CD14-positive monocyte (primary cell): ENCODE results near the gene VCAM1. TPM values are rescaled to one million over a fixed set of nuclear protein-coding genes. Genes with fewer than 3 reads are reported as not detected.

Experiments used
- DNase-seq, 3 donors: peaks; one replicate each; pipeline ENCODE4 v3.0.0-alpha.2; 2011 to 2022
- H2AFZ ChIP-seq: 2 replicates; pipeline ENCODE4 v1.6.0; 2012; ENCODE audit warnings: mild to moderate bottlenecking, low read depth, low read length, inconsistent platforms; ENCODE audit not compliant: insufficient read depth, poor library complexity, severe bottlenecking
- H3K27ac ChIP-seq, 2 donors: 1 replicate in 1 of 2; 2 replicates in 1 of 2; pipeline ENCODE4 v1.5.1; 2012 to 2013; ENCODE audit warnings: low read length in 2 of 2, control low read depth in 1 of 2, inconsistent platforms in 1 of 2, low read depth in 1 of 2, mild to moderate bottlenecking in 1 of 2
- H3K27me3 ChIP-seq, 2 donors: one replicate each; pipeline versions ENCODE4 v1.6.0 to v1.6.1; 2011 to 2013; ENCODE audit warnings: low read length in 2 of 2; ENCODE audit not compliant: control insufficient read depth in 2 of 2, insufficient read depth in 2 of 2
- H3K36me3 ChIP-seq, 2 donors: replicated peaks in 1 of 2; 1 replicate in 1 of 2; 2 replicates in 1 of 2; pipeline versions ENCODE4 v1.5.1 to v1.6.1; 2012 to 2013; ENCODE audit warnings: low read length in 2 of 2, control low read depth in 1 of 2, inconsistent platforms in 1 of 2, mild to moderate bottlenecking in 1 of 2; ENCODE audit not compliant: insufficient read depth in 2 of 2, control insufficient read depth in 1 of 2
- H3K4me1 ChIP-seq, 2 donors: 1 replicate in 1 of 2; 2 replicates in 1 of 2; pipeline versions ENCODE4 v1.5.1 to v1.6.1; 2012 to 2013; ENCODE audit warnings: low read length in 2 of 2, control low read depth in 1 of 2, inconsistent platforms in 1 of 2, mild to moderate bottlenecking in 1 of 2, moderate library complexity in 1 of 2; ENCODE audit not compliant: insufficient read depth in 2 of 2, control insufficient read depth in 1 of 2
- H3K4me2 ChIP-seq: replicated peaks from 2 replicates; pipeline ENCODE3; 2012; ENCODE audit warnings: low read length, moderate library complexity, mild to moderate bottlenecking; ENCODE audit not compliant: poor library complexity, severe bottlenecking; ENCODE audit errors: extremely low read depth
- H3K4me3 ChIP-seq, 3 experiments: fragments of 200-600 bp in 1 of 3; sonication (generic) in 1 of 3; replicated peaks in 1 of 3; 1 replicate in 2 of 3; 2 replicates in 1 of 3; pipeline ENCODE4 v1.5.1; 2011 to 2013; ENCODE audit warnings: low read length in 3 of 3, mild to moderate bottlenecking in 3 of 3, control low read depth in 2 of 3, low read depth in 2 of 3, inconsistent platforms in 1 of 3, moderate library complexity in 1 of 3
- H3K79me2 ChIP-seq: 2 replicates; pipeline ENCODE4 v1.6.0; 2012; ENCODE audit warnings: mild to moderate bottlenecking, control low read depth, inconsistent platforms, low read length, moderate library complexity; ENCODE audit not compliant: insufficient read depth
- H3K9ac ChIP-seq: 2 replicates; pipeline ENCODE4 v1.6.0; 2017; ENCODE audit warnings: low read length, mild to moderate bottlenecking; ENCODE audit not compliant: insufficient read depth, poor library complexity, severe bottlenecking
- H3K9me3 ChIP-seq, 2 donors: replicated peaks in 1 of 2; 1 replicate in 1 of 2; 2 replicates in 1 of 2; pipeline versions ENCODE4 v1.5.1 to v1.6.1; 2012 to 2013; ENCODE audit warnings: low read length in 2 of 2, control low read depth in 1 of 2; ENCODE audit not compliant: control insufficient read depth in 1 of 2, insufficient read depth in 1 of 2
- H4K20me1 ChIP-seq: 2 replicates; pipeline ENCODE4 v1.6.0; 2012; ENCODE audit warnings: mild to moderate bottlenecking, low read length, control low read depth, moderate library complexity; ENCODE audit not compliant: insufficient read depth
- H3K27ac Mint-ChIP-seq, 7 donors: one replicate each; pipeline ENCODE4 v1.8.0; 2020; ENCODE audit warnings: mild to moderate bottlenecking in 7 of 7, mixed read lengths in 7 of 7, moderate library complexity in 6 of 7, inconsistent platforms in 2 of 7
- H3K27me3 Mint-ChIP-seq, 3 donors: one replicate each; pipeline ENCODE4 v1.8.0; 2021 to 2022; ENCODE audit warnings: low read depth in 3 of 3, mild to moderate bottlenecking in 3 of 3, mixed read lengths in 3 of 3, moderate library complexity in 3 of 3, inconsistent platforms in 1 of 3
- H3K36me3 Mint-ChIP-seq, 2 donors: one replicate each; pipeline ENCODE4 v1.8.0; 2020; ENCODE audit warnings: mixed read lengths in 2 of 2, inconsistent platforms in 1 of 2, mild to moderate bottlenecking in 1 of 2
- H3K4me1 Mint-ChIP-seq: one replicate; pipeline ENCODE4 v1.8.0; 2020; ENCODE audit warnings: mild to moderate bottlenecking, mixed read lengths
- H3K4me3 Mint-ChIP-seq, 2 donors: one replicate each; pipeline ENCODE4 v1.8.0; 2020; ENCODE audit warnings: mild to moderate bottlenecking in 2 of 2, mixed read lengths in 2 of 2, moderate library complexity in 1 of 2
- H3K9me3 Mint-ChIP-seq, 7 donors: one replicate each; pipeline ENCODE4 v1.8.0; 2020 to 2022; ENCODE audit warnings: mixed read lengths in 7 of 7, mild to moderate bottlenecking in 6 of 7, moderate library complexity in 6 of 7, inconsistent platforms in 2 of 7
- CTCF ChIP-seq: fragments of 200-600 bp; IDR thresholded peaks from one replicate; pipeline ENCODE4 v1.8.0; 2022; ENCODE audit warnings: antibody characterized with exemption, mild to moderate bottlenecking
- WGBS: methylation state at CpG from one replicate; pipeline ENCODE4 v1.1.5; 2013; ENCODE audit warnings: missing lambda C conversion rate; ENCODE audit not compliant: insufficient coverage; 5-methylcytosine and 5-hydroxymethylcytosine counted together
- intact Hi-C, 2 donors: fragments of 100-400 bp; cut with micrococcal nuclease; formaldehyde crosslinking; loops; one replicate each; pipeline versions ENCODE4 v1.15.0 to v1.15.1; 2023
- polyA plus RNA-seq, 3 donors: library from polyadenylated mRNA; depleted of rRNA in 1 of 3; unstranded in 2 of 3; stranded (reverse) in 1 of 3; fragments of 300-500 nt in 2 of 3; fragments of >200 nt in 1 of 3; fragmentation: Illumina TruSeq in 2 of 3; gene quantifications; 1 replicate in 2 of 3; 2 replicates in 1 of 3; pipeline ENCODE4 v1.2.3, GENCODE V29; 2012 to 2021

VCAM1 gene
- polyA plus RNA-seq, 3 donors = not detected

- H3K9me3 ChIP-seq = no peaks in the 10 kb centered on the region
- peaks cover 0 to 2% (median 1%) of the 10 kb centered on the region in 3 donors for H3K27me3 Mint-ChIP-seq
- no peak overlapping the region for H3K27ac Mint-ChIP-seq
- H3K4me1 Mint-ChIP-seq = no peaks in the 10 kb centered on the region
- H4K20me1 ChIP-seq = no peaks in the 10 kb centered on the region
- intact Hi-C loops = no loop called here
- H3K27ac ChIP-seq = no peak overlapping the region
- no peaks in the 10 kb centered on the region for H3K4me1 ChIP-seq
- H3K4me2 ChIP-seq = no peak overlapping the region
- no peak overlapping the region for H3K4me3 ChIP-seq
- no peaks in the 10 kb centered on the region for H3K36me3 Mint-ChIP-seq
- H3K79me2 ChIP-seq = no peaks in the 10 kb centered on the region
- no peak for DNase-seq
- H3K27me3 ChIP-seq = no peaks in the 10 kb centered on the region
- H3K36me3 ChIP-seq = no peaks in the 10 kb centered on the region
- H2AFZ ChIP-seq = no peak overlapping the region
- H3K4me3 Mint-ChIP-seq = no peak overlapping the region
- TF ChIP-seq CTCF = no peak
- 100% methylated on average over 3 of the region's 9 CpGs for WGBS
- H3K9ac ChIP-seq = no peak overlapping the region
- peaks cover 0 to 7% (median 3%) of the 10 kb centered on the region in 7 donors for H3K9me3 Mint-ChIP-seq
These were observed 30.7 kb downstream of the VCAM1 start for GRCh38 chr1:100750005-100750885.

- no peaks in the 10 kb centered on the region for H3K9me3 ChIP-seq
- H3K27ac Mint-ChIP-seq = no peak overlapping the region
- no peak overlapping the region for H3K4me3 Mint-ChIP-seq
- no peaks in the 10 kb centered on the region for H3K27me3 ChIP-seq
- H3K79me2 ChIP-seq = no peaks in the 10 kb centered on the region
- H3K4me2 ChIP-seq = no peak overlapping the region
- H3K4me1 Mint-ChIP-seq = no peaks in the 10 kb centered on the region
- H3K4me3 ChIP-seq = no peak overlapping the region
- H3K4me1 ChIP-seq = no peaks in the 10 kb centered on the region
- no peaks in the 10 kb centered on the region for H3K36me3 ChIP-seq
- no peak for DNase-seq
- H3K27ac ChIP-seq = no peak overlapping the region
- peaks cover 0 to 7% (median 3%) of the 10 kb centered on the region in 7 donors for H3K9me3 Mint-ChIP-seq
- no peak overlapping the region for H3K9ac ChIP-seq
- no peak for TF ChIP-seq CTCF
- H2AFZ ChIP-seq = no peak overlapping the region
- H3K27me3 Mint-ChIP-seq = peaks cover 0 to 1% (median 0%) of the 10 kb centered on the region in 3 donors
- H4K20me1 ChIP-seq = no peaks in the 10 kb centered on the region
- WGBS = no CpG with 5 or more reads among the region's 5 CpGs
- intact Hi-C loops = no loop called here
- no peaks in the 10 kb centered on the region for H3K36me3 Mint-ChIP-seq
These were observed 33.2 kb downstream of the VCAM1 start for GRCh38 chr1:100752791-100753190.
